MM.1S (cell line): Measurements from ENCODE around the gene RANGAP1.
"Not testable (repeated sequence)": the region's sequence is repeated elsewhere in the genome, so short reads cannot be mapped to it uniquely, and the experiment has no call there.

ENCODE experiments used
- DNase-seq: peaks from one replicate; pipeline ENCODE4 v3.0.0-alpha.2; 2015
- H2AFZ ChIP-seq: fragments of 300-600 bp; sonication (generic); 2 replicates; pipeline ENCODE4 v1.6.0; 2016; ENCODE audit warnings: antibody characterized with exemption, low read length
- H3F3A ChIP-seq: fragments of 300-600 bp; sonication (generic); 2 replicates; pipeline ENCODE4 v1.6.1; 2016; ENCODE audit warnings: mild to moderate bottlenecking, antibody characterized with exemption, low read length, moderate library complexity, mixed read lengths; ENCODE audit not compliant: insufficient read depth
- H3K27ac ChIP-seq: fragments of 300-600 bp; sonication (generic); 2 replicates; pipeline ENCODE4 v1.5.1; 2016; ENCODE audit warnings: mild to moderate bottlenecking, low read length
- H3K27me3 ChIP-seq: fragments of 300-600 bp; sonication (generic); replicated peaks from 2 replicates; pipeline ENCODE4 v1.6.0; 2016; ENCODE audit warnings: low read length; ENCODE audit not compliant: insufficient read depth
- H3K36me3 ChIP-seq: fragments of 300-600 bp; sonication (generic); replicated peaks from 2 replicates; pipeline ENCODE4 v1.6.1; 2016; ENCODE audit warnings: mild to moderate bottlenecking, low read length, mixed read lengths; ENCODE audit not compliant: insufficient read depth
- H3K4me1 ChIP-seq: fragments of 300-600 bp; sonication (generic); 2 replicates; pipeline ENCODE4 v1.6.1; 2016; ENCODE audit warnings: low read length, mixed read lengths
- H3K4me2 ChIP-seq: fragments of 300-600 bp; sonication (generic); 2 replicates; pipeline ENCODE4 v1.6.0; 2016; ENCODE audit warnings: low read depth, low read length
- H3K4me3 ChIP-seq: fragments of 300-600 bp; sonication (generic); 2 replicates; pipeline ENCODE4 v1.5.1; 2016; ENCODE audit warnings: low read length, mixed read lengths
- H3K79me2 ChIP-seq: fragments of 300-600 bp; sonication (generic); 2 replicates; pipeline ENCODE4 v1.6.1; 2016; ENCODE audit warnings: mixed run types, low read length, mixed read lengths
- H3K9ac ChIP-seq: fragments of 300-600 bp; sonication (generic); 2 replicates; pipeline ENCODE4 v1.6.1; 2016; ENCODE audit warnings: low read length, mixed read lengths
- H3K9me2 ChIP-seq: fragments of 300-600 bp; sonication (generic); replicated peaks from 2 replicates; pipeline ENCODE4 v1.6.1; 2016; ENCODE audit warnings: mild to moderate bottlenecking, low read length, mixed read lengths; ENCODE audit not compliant: insufficient read depth
- H3K9me3 ChIP-seq: fragments of 300-600 bp; sonication (generic); replicated peaks from 2 replicates; pipeline ENCODE4 v1.6.1; 2016; ENCODE audit warnings: mild to moderate bottlenecking, low read length, mixed read lengths; ENCODE audit not compliant: insufficient read depth
- H4K20me1 ChIP-seq: fragments of 300-600 bp; sonication (generic); 2 replicates; pipeline ENCODE4 v1.6.1; 2016; ENCODE audit warnings: mild to moderate bottlenecking, low read length, moderate library complexity, mixed read lengths; ENCODE audit not compliant: insufficient read depth
- CTCF ChIP-seq: fragments of 300-600 bp; sonication (generic); IDR thresholded peaks from 2 replicates; pipeline ENCODE4 v1.5.1; 2016; ENCODE audit warnings: antibody characterized with exemption, low read length, mixed read lengths
- EZH2 ChIP-seq: fragments of 300-600 bp; sonication (generic); optimal IDR thresholded peaks from 2 replicates; pipeline ENCODE3; 2017; ENCODE audit warnings: low read depth, mild to moderate bottlenecking, antibody characterized with exemption, low read length, mixed read lengths
- EZH2phosphoT487 ChIP-seq: fragments of 300-600 bp; sonication (generic); IDR thresholded peaks from 2 replicates; pipeline ENCODE4 v1.6.1; 2018; ENCODE audit warnings: antibody characterized with exemption, low read length

RANGAP1 gene

GRCh38 chr22:41260871-41261270, 25.1 kb downstream of the RANGAP1 start:
- Histone ChIP-seq H3F3A (no peaks in the 10 kb centered on the region), H3K9me2 (no peaks in the 10 kb centered on the region), H3K27ac (no peak overlapping the region), H2AFZ (no peak overlapping the region), H4K20me1 (no peaks in the 10 kb centered on the region), H3K9ac (no peak overlapping the region), H3K4me3 (no peak overlapping the region), H3K9me3 (no peaks in the 10 kb centered on the region), H3K79me2 (peaks cover 6% of the 10 kb centered on the region; the same call in 1 of the 2 replicates), H3K4me1 (no peaks in the 10 kb centered on the region), H3K27me3 (no peaks in the 10 kb centered on the region), H3K4me2 (no peak overlapping the region), H3K36me3 (peaks cover 11% of the 10 kb centered on the region; the same call in 1 of the 2 replicates)
- no peak for DNase-seq
- TF ChIP-seq CTCF (no peak), EZH2 (no peak), EZH2phosphoT487 (no peak)

- H3K4me2 ChIP-seq, H2AFZ ChIP-seq, H3K4me3 ChIP-seq, H3F3A ChIP-seq, H3K9me2 ChIP-seq, H3K79me2 ChIP-seq, H4K20me1 ChIP-seq, H3K27ac ChIP-seq, H3K4me1 ChIP-seq, H3K9ac ChIP-seq, H3K27me3 ChIP-seq, DNase-seq, H3K9me3 ChIP-seq: not testable (repeated sequence)
- peaks cover 11% of the 10 kb centered on the region; the same call in 1 of the 2 replicates for H3K36me3 ChIP-seq
Measured at GRCh38 chr22:41259756-41260155, 26.2 kb downstream of the RANGAP1 start.

GRCh38 chr22:41257696-41258095, 28.3 kb downstream of the RANGAP1 start:
- no peaks in the 10 kb centered on the region for H3K9me3 ChIP-seq
- no peak overlapping the region for H2AFZ ChIP-seq
- H3F3A ChIP-seq = no peaks in the 10 kb centered on the region
- H3K27me3 ChIP-seq = no peaks in the 10 kb centered on the region
- H3K36me3 ChIP-seq = peaks cover 8% of the 10 kb centered on the region
- H3K4me1 ChIP-seq = no peaks in the 10 kb centered on the region
- H3K9ac ChIP-seq = no peak overlapping the region
- H3K79me2 ChIP-seq = no peaks in the 10 kb centered on the region; the same call in 1 of the 2 replicates
- H3K9me2 ChIP-seq = no peaks in the 10 kb centered on the region
- no peak overlapping the region for H3K4me3 ChIP-seq
- DNase-seq = no peak
- TF ChIP-seq EZH2phosphoT487 (no peak), CTCF (no peak), EZH2 (no peak)
- no peaks in the 10 kb centered on the region for H4K20me1 ChIP-seq
- no peak overlapping the region for H3K27ac ChIP-seq
- H3K4me2 ChIP-seq = no peak overlapping the region

GRCh38 chr22:41256254-41257253, 29.4 kb downstream of the RANGAP1 start:
- H3K4me3 ChIP-seq = no peak overlapping the region
- no peaks in the 10 kb centered on the region; the same call in 1 of the 2 replicates for H3K79me2 ChIP-seq
- no peak overlapping the region for H3K27ac ChIP-seq
- no peaks in the 10 kb centered on the region for H3F3A ChIP-seq
- H3K36me3 ChIP-seq = peaks cover 8% of the 10 kb centered on the region
- no peaks in the 10 kb centered on the region for H3K4me1 ChIP-seq
- H3K9me2 ChIP-seq = no peaks in the 10 kb centered on the region
- no peaks in the 10 kb centered on the region for H3K9me3 ChIP-seq
- H2AFZ ChIP-seq = no peak overlapping the region
- DNase-seq = no peak
- no peaks in the 10 kb centered on the region for H3K27me3 ChIP-seq
- H3K4me2 ChIP-seq = no peak overlapping the region
- no peak overlapping the region for H3K9ac ChIP-seq
- no peak for TF ChIP-seq EZH2
- TF ChIP-seq CTCF = no peak
- no peak for TF ChIP-seq EZH2phosphoT487
- H4K20me1 ChIP-seq = no peaks in the 10 kb centered on the region
